Epithelial cell of proximal tubule (primary cell): Measurements from ENCODE around the gene HTR4. TPM values are rescaled to one million over a fixed set of nuclear protein-coding genes. Genes with fewer than 3 reads are reported as not detected.

Experiments
- DNase-seq: peaks from one replicate; pipeline ENCODE4 v3.0.0-alpha.2; 2011; ENCODE audit warnings: low read depth
- H3K4me3 ChIP-seq: 2 replicates; pipeline ENCODE4 v1.5.1; 2011; ENCODE audit warnings: low read depth, mild to moderate bottlenecking, low read length
- CTCF ChIP-seq: conservative IDR thresholded peaks from 2 replicates; pipeline ENCODE4 v1.5.1; 2012; ENCODE audit warnings: low read depth, mild to moderate bottlenecking, low read length
- total RNA-seq: library from RNA; depleted of rRNA; stranded (reverse); fragments of >200 nt; gene quantifications from 2 replicates; pipeline ENCODE4 v1.2.3, GENCODE V29; 2015

The HTR4 gene
- total RNA-seq, 1 donor from 2014 or later: not detected

GRCh38 chr5:148483750-148484149 is 170.6 kb downstream of the HTR4 start:
- TF ChIP-seq CTCF: no peak
- H3K4me3 ChIP-seq: no peak overlapping the region
- DNase-seq: no peak

GRCh38 chr5:148482697-148483462 is 171.4 kb downstream of the HTR4 start:
- no peak for DNase-seq
- H3K4me3 ChIP-seq: no peak overlapping the region
- TF ChIP-seq CTCF: peak; percentile 82

- no peak for DNase-seq
- TF ChIP-seq CTCF: no peak
- H3K4me3 ChIP-seq: no peak overlapping the region
Observed at GRCh38 chr5:148482196-148482595, 172.1 kb downstream of the HTR4 start.

GRCh38 chr5:148477429-148477828 is 176.9 kb downstream of the HTR4 start:
- no peak overlapping the region for H3K4me3 ChIP-seq
- no peak for DNase-seq
- TF ChIP-seq CTCF: no peak

GRCh38 chr5:148476302-148476701 is 178.0 kb downstream of the HTR4 start:
- no peak overlapping the region for H3K4me3 ChIP-seq
- DNase-seq: no peak

GRCh38 chr5:148474025-148474511 is 180.3 kb downstream of the HTR4 start:
- no peak for DNase-seq
- no peak overlapping the region for H3K4me3 ChIP-seq
- TF ChIP-seq CTCF: no peak

More at GRCh38 chr5:148476302-148476701, 178.0 kb downstream of the HTR4 start:
- TF ChIP-seq CTCF: no peak

GRCh38 chr5:148471379-148471778 is 182.9 kb downstream of the HTR4 start:
- no peak for DNase-seq
- H3K4me3 ChIP-seq: no peak overlapping the region
- TF ChIP-seq CTCF: no peak
